Measurements from ENCODE around the gene FAN1. TPM values are rescaled to one million over a fixed set of nuclear protein-coding genes. Genes with fewer than 3 reads are reported as not detected.
A peak's percentile ranks its signal among the peaks of the same experiment; 100 is the strongest.

The FAN1 gene
- total RNA-seq = 10 to 100 TPM in 2 of 6 donors, 1 to 10 TPM in 4; 4.2 to 13.0 (median 8.8) TPM
- 10 to 100 TPM; 15.0 to 18.0 TPM for polyA plus RNA-seq

DNA sequence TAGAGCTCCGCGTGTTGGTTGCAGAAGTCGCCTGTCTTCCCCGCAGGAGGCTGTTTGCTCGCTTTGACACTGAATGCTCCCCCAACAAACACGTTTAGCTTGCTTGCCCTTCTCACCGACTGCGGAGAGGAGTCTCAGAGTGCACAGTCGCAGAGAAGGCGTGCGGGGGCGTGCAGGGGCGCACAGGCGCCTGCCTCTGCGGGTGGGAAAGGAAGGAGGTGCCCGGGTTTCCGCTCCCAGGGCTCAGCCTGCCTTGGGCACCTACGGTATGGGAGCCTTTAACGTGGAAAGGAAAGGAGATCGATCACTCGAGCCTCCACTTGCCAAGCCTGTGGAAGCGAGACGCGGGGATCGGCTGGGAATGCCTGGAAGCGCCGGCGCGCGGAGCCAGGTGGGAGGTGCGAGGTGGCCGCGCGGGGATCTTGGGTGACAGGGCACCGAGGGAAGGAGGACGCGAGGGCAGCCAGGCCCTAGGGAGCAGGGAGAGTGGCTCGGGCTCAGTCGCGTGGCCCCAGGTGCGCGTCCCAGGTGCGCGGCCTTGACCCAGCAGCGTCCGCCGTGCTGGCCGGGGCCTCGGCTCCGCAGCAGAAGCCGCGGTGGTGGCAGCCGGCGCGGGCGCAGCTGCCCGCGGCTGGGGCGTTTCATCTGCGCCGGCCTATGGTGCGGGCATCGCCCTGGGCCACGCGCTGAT, at the start of gene FAN1:
Gene FAN1 (plus strand): TSS at position 419 of the 691 bp plus-strand sequence. CDS start 749 bp downstream, outside the sequence.
- FAIRE-seq (no peak), DNase-seq (peak; percentile 78 to 96 (median 92)), ATAC-seq (peak; percentile 96 to 100 (median 98))
- Histone ChIP-seq H3K27ac (peak within 1 kb of the TSS; percentile 13 to 73 (median 53)), H3K27me3 (no peaks in the 10 kb centered on the region), H3K36me3 (no peaks in the 10 kb centered on the region), H3K9me3 (no peaks in the 10 kb centered on the region), H3K4me3 (peak within 1 kb of the TSS; percentile 52 to 86 (median 58)), H3K4me1 (peaks cover 0 to 12% (median 4%) of the 10 kb centered on the region in 3 donors)
- TF ChIP-seq, protein P1, sequence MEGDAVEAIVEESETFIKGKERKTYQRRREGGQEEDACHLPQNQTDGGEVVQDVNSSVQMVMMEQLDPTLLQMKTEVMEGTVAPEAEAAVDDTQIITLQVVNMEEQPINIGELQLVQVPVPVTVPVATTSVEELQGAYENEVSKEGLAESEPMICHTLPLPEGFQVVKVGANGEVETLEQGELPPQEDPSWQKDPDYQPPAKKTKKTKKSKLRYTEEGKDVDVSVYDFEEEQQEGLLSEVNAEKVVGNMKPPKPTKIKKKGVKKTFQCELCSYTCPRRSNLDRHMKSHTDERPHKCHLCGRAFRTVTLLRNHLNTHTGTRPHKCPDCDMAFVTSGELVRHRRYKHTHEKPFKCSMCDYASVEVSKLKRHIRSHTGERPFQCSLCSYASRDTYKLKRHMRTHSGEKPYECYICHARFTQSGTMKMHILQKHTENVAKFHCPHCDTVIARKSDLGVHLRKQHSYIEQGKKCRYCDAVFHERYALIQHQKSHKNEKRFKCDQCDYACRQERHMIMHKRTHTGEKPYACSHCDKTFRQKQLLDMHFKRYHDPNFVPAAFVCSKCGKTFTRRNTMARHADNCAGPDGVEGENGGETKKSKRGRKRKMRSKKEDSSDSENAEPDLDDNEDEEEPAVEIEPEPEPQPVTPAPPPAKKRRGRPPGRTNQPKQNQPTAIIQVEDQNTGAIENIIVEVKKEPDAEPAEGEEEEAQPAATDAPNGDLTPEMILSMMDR (IDR thresholded peaks at IDR 0.05) = no peak
- 0% methylated on average over 58 to 65 of the region's 65 CpGs for WGBS, 2 donors
- intact Hi-C loops (cut with DNase I) = no loop called here

DNA sequence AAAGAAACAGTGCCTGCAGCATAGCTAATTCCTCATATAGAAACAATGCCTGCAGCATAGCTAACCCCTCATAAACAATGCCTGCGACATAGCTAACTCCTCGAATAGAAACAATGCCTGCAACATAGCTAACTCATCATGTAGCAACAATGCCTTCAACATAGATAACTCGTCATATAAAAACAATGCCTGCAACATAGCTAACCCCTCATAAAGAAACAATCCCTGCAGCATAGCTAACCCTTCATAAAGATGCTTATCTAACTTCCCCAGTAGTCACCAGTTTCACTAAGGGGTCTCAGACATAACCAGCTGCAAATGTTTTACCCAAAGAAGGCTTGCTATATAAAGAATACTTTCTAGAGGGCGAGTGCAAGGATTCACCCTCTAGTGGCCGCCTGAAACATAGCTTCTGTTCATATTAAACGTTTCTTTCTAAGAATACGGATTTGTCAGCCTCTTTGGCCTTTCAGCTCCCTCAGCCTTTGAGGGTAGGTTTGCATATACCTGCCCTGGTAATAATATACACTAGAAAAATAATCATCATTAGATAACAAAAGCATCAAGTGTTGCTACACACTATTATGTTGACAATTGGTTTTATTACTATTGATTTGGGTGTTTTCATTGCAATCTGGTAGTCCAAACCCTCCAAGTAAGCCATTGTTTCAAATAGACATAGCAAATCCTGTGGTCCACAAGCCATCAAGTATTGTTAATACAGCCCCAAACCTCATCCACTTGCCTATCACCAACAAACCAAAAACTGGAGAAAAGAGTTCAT, 44.4 kb upstream of the FAN1 start:
- ATAC-seq (peak in 2 of 4 donors; percentile 39 to 48), FAIRE-seq (no peak), DNase-seq (no peak)
- Histone ChIP-seq H3K27me3 (no peaks in the 10 kb centered on the region), H3K36me3 (no peaks in the 10 kb centered on the region), H3K4me1 (no peaks in the 10 kb centered on the region), H3K4me3 (no peak overlapping the region), H3K9me3 (no peaks in the 10 kb centered on the region), H3K27ac (no peak overlapping the region)
- WGBS, 2 donors = 23 to 26% methylated on average over 7 of the region's 7 CpGs
- TF ChIP-seq, protein P1 (IDR thresholded peaks at IDR 0.05) = peak in 3 of 4 donors; percentile 34 to 45 (median 39)
- intact Hi-C loops (cut with DNase I) = no loop called here

DNA sequence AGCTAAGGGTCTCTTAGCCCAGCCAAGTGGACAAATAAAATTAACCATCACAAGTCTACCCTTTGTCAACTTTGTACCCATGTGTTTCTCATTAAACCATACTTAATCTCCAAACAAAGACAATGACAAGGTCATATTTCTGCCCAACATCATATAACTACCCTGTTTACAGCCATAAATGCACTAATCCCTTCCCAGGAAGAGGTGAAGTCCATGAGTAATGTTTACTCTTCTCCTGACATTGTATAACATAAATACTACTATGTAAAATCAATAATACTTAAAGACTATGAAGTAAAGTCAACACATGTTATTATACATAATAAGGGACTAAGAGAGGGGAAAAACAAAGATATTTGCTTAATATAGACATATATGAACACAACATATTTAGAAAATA, 38.5 kb upstream of the FAN1 start:
- ATAC-seq (no peak), FAIRE-seq (no peak), DNase-seq (no peak)

DNA sequence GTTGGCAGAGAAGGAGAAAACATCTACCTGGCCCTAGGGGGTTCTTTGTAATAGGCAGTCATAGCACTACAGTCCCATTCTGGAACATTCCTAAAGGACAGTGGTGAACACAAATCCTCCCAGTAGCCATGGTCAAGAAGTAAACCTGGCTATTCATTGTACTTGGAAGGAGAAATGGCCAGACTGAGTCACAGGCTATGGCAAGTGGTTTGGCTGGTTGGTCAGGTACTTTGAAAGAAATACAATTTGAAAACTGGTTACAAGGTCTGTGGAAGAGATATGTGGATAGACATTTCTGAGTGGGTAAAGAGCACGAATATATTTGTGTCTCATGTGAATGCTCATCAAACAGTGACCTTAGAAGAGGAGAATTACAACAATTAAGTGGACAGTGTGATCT, 33.0 kb upstream of the FAN1 start:
- no peaks in the 10 kb centered on the region for H3K4me1 ChIP-seq
- H3K36me3 ChIP-seq = no peaks in the 10 kb centered on the region
- H3K4me3 ChIP-seq = no peak overlapping the region
- no peaks in the 10 kb centered on the region for H3K9me3 ChIP-seq
- WGBS, 2 donors = 79 to 90% methylated on average over 1 of the region's 1 CpG
- H3K27ac ChIP-seq = no peak overlapping the region
- intact Hi-C loops (cut with DNase I) = no loop called here
- TF ChIP-seq, protein P1 (IDR thresholded peaks at IDR 0.05) = no peak
- H3K27me3 ChIP-seq = no peaks in the 10 kb centered on the region
- no peak for FAIRE-seq
- DNase-seq = no peak
- no peak for ATAC-seq

More for the DNA sequence above, 38.5 kb upstream of the FAN1 start:
- H3K9me3 ChIP-seq = no peaks in the 10 kb centered on the region
- no peak overlapping the region for H3K27ac ChIP-seq
- H3K4me1 ChIP-seq = no peaks in the 10 kb centered on the region
- H3K36me3 ChIP-seq = no peaks in the 10 kb centered on the region
- TF ChIP-seq, protein P1 (IDR thresholded peaks at IDR 0.05) = no peak
- H3K27me3 ChIP-seq = no peaks in the 10 kb centered on the region
- intact Hi-C loops (cut with DNase I) = no loop called here
- H3K4me3 ChIP-seq = no peak overlapping the region
